ENCODE results near the gene HIF3A.

- TF ChIP-seq EZH2 (IDR thresholded peaks at IDR 0.05; ENCODE audit: borderline replicate concordance, low read depth, low read length, poor library complexity, severe bottlenecking) (no peak), CTCF (conservative IDR thresholded peaks at IDR 0.05; ENCODE audit: low read depth, low read length) (no peak)
These were observed 54.6 kb downstream of the HIF3A start for GRCh38 chr19:46351241-46352041.
